WTC11 (cell line): Measurements from ENCODE around the gene DPYSL3. TPM values are rescaled to one million over a fixed set of nuclear protein-coding genes. Genes with fewer than 3 reads are reported as not detected.

Source experiments
- ATAC-seq: fragments of 200-7000 bp; cut with Tn5 transposase; 2 replicates; pipeline ENCODE4 v1.10.0; 2021; ENCODE audit warnings: mild to moderate bottlenecking, moderate library complexity
- CTCF ChIA-PET: fragments of 300-600 bp; sonication (Branson Sonifier 250); formaldehyde crosslinking; loops from one replicate; lab custom pipeline; 2021; ENCODE audit warnings: antibody characterized with exemption; lab: Charles Lee
- POLR2A ChIA-PET: fragments of 350-600 bp; sonication (Branson Sonifier 250); formaldehyde crosslinking; loops from one replicate; lab custom pipeline; 2021; ENCODE audit warnings: antibody characterized with exemption; lab: Charles Lee
- DNase-seq: peaks from one replicate; pipeline ENCODE4 v3.0.0; 2021; ENCODE audit warnings: low spot score
- H3K27ac Mint-ChIP-seq: 2 replicates; pipeline ENCODE4 v1.8.0; 2021; ENCODE audit warnings: mixed read lengths
- H3K27me3 Mint-ChIP-seq: 2 replicates; pipeline ENCODE4 v1.8.0; 2021; ENCODE audit warnings: low read depth, mild to moderate bottlenecking, moderate library complexity, mixed read lengths
- H3K36me3 Mint-ChIP-seq: 2 replicates; pipeline ENCODE4 v1.8.0; 2021; ENCODE audit warnings: mixed read lengths
- H3K4me1 Mint-ChIP-seq: 2 replicates; pipeline ENCODE4 v1.8.0; 2022; ENCODE audit warnings: mixed read lengths
- H3K4me3 Mint-ChIP-seq: 2 replicates; pipeline ENCODE4 v1.8.0; 2021; ENCODE audit warnings: mild to moderate bottlenecking, moderate library complexity, mixed read lengths
- H3K9me3 Mint-ChIP-seq: 2 replicates; pipeline ENCODE4 v1.8.0; 2021; ENCODE audit warnings: mixed read lengths
- CREM ChIP-seq: sonication (generic); formaldehyde crosslinking; IDR thresholded peaks from 2 replicates; pipeline ENCODE4 v1.8.1; 2022; ENCODE audit warnings: mild to moderate bottlenecking, missing genetic modification reagents, moderate library complexity
- E2F5 ChIP-seq: sonication (generic); formaldehyde crosslinking; IDR thresholded peaks from 2 replicates; pipeline ENCODE4 v1.8.1; 2022; ENCODE audit warnings: mild to moderate bottlenecking, moderate library complexity, missing genetic modification reagents
- IRF2 ChIP-seq: sonication (generic); formaldehyde crosslinking; IDR thresholded peaks from 2 replicates; pipeline ENCODE4 v1.8.0; 2022; ENCODE audit warnings: low read depth, missing genetic modification reagents, borderline replicate concordance
- JUN ChIP-seq: sonication (generic); formaldehyde crosslinking; IDR thresholded peaks from 2 replicates; pipeline ENCODE4 v1.8.0; 2023; ENCODE audit warnings: mild to moderate bottlenecking, missing genetic modification reagents
- KAT7 ChIP-seq: sonication (generic); formaldehyde crosslinking; IDR thresholded peaks from 2 replicates; pipeline ENCODE4 v1.8.1; 2023; ENCODE audit warnings: missing genetic modification reagents, mild to moderate bottlenecking, borderline replicate concordance
- MAX ChIP-seq: sonication (generic); formaldehyde crosslinking; IDR thresholded peaks from 2 replicates; pipeline ENCODE4 v1.8.0; 2022; ENCODE audit warnings: mild to moderate bottlenecking, missing genetic modification reagents
- MYBL2 ChIP-seq: sonication (generic); formaldehyde crosslinking; IDR thresholded peaks from 2 replicates; pipeline ENCODE4 v1.8.1; 2023; ENCODE audit warnings: mild to moderate bottlenecking, moderate library complexity, missing genetic modification reagents
- NFE2L1 ChIP-seq: sonication (generic); formaldehyde crosslinking; IDR thresholded peaks from 2 replicates; pipeline ENCODE4 v1.8.1; 2023; ENCODE audit warnings: missing genetic modification reagents
- NR2C2 ChIP-seq: sonication (generic); formaldehyde crosslinking; IDR thresholded peaks from 2 replicates; pipeline ENCODE4 v1.8.0; 2022; ENCODE audit warnings: mild to moderate bottlenecking, missing genetic modification reagents
- NR3C1 ChIP-seq: sonication (generic); formaldehyde crosslinking; conservative IDR thresholded peaks from 2 replicates; pipeline ENCODE4 v1.8.1; 2023; ENCODE audit warnings: low read depth, mild to moderate bottlenecking, missing genetic modification reagents
- OVOL2 ChIP-seq: fragments of 250-450 bp; sonication (Bioruptor Pico); IDR thresholded peaks from 2 replicates; pipeline ENCODE4 v1.9.0; 2021; ENCODE audit warnings: mild to moderate bottlenecking, borderline replicate concordance
- SMAD4 ChIP-seq: sonication (generic); formaldehyde crosslinking; IDR thresholded peaks from 2 replicates; pipeline ENCODE4 v1.8.0; 2022; ENCODE audit warnings: mild to moderate bottlenecking, missing genetic modification reagents
- SOX15 ChIP-seq: fragments of 250-450 bp; sonication (Bioruptor Pico); IDR thresholded peaks from 2 replicates; pipeline ENCODE4 v1.9.0; 2021; ENCODE audit warnings: mild to moderate bottlenecking
- SP1 ChIP-seq: sonication (generic); formaldehyde crosslinking; conservative IDR thresholded peaks from 2 replicates; pipeline ENCODE4 v1.8.1; 2022; ENCODE audit warnings: missing genetic modification reagents
- TP53 ChIP-seq: sonication (generic); formaldehyde crosslinking; IDR thresholded peaks from 2 replicates; pipeline ENCODE4 v1.8.1; 2023; ENCODE audit warnings: mild to moderate bottlenecking, missing genetic modification reagents
- ZBTB21 ChIP-seq: sonication (generic); formaldehyde crosslinking; IDR thresholded peaks from 2 replicates; pipeline ENCODE4 v1.8.1; 2023; ENCODE audit warnings: mild to moderate bottlenecking, missing genetic modification reagents, borderline replicate concordance
- ZNF219 ChIP-seq: sonication (generic); formaldehyde crosslinking; IDR thresholded peaks from 2 replicates; pipeline ENCODE4 v1.8.0; 2023; ENCODE audit warnings: missing genetic modification reagents, mild to moderate bottlenecking, borderline replicate concordance
- ZNF263 ChIP-seq: sonication (generic); formaldehyde crosslinking; IDR thresholded peaks from 2 replicates; pipeline ENCODE4 v1.8.1; 2022; ENCODE audit warnings: low read depth, mild to moderate bottlenecking, moderate library complexity, missing genetic modification reagents
- ZNF317 ChIP-seq: sonication (generic); formaldehyde crosslinking; IDR thresholded peaks from 2 replicates; pipeline ENCODE4 v1.8.1; 2023; ENCODE audit warnings: low read depth, mild to moderate bottlenecking, moderate library complexity, missing genetic modification reagents, borderline replicate concordance
- ZNF396 ChIP-seq: fragments of 250-450 bp; sonication (Bioruptor Pico); IDR thresholded peaks from 2 replicates; pipeline ENCODE4 v1.8.0; 2021; ENCODE audit warnings: mild to moderate bottlenecking, moderate library complexity, borderline replicate concordance
- total RNA-seq: library from RNA; stranded (reverse); gene quantifications from 3 replicates; pipeline ENCODE4 v1.2.3, GENCODE V29; 2021
- TF ChIP-seq, protein P1 (sequence below): sonication (generic); formaldehyde crosslinking; IDR thresholded peaks from 2 replicates; pipeline ENCODE4 v1.8.1; 2023; ENCODE audit warnings: mild to moderate bottlenecking, missing genetic modification reagents, moderate library complexity
- TF ChIP-seq, protein P2 (sequence below): sonication (generic); formaldehyde crosslinking; IDR thresholded peaks from 2 replicates; pipeline ENCODE4 v1.8.0; 2022; ENCODE audit warnings: missing genetic modification reagents
- TF ChIP-seq, protein P3 (sequence below): fragments of 250-450 bp; sonication (Bioruptor Pico); IDR thresholded peaks from 2 replicates; pipeline ENCODE4 v1.8.0; 2021; ENCODE audit warnings: mild to moderate bottlenecking
- TF ChIP-seq, protein P4 (sequence below): sonication (generic); formaldehyde crosslinking; IDR thresholded peaks from 2 replicates; pipeline ENCODE4 v1.8.0; 2022; ENCODE audit warnings: mild to moderate bottlenecking, missing genetic modification reagents

The DPYSL3 gene
- total RNA-seq, 1 experiment from 2014 or later, result 358 TPM

DNA sequence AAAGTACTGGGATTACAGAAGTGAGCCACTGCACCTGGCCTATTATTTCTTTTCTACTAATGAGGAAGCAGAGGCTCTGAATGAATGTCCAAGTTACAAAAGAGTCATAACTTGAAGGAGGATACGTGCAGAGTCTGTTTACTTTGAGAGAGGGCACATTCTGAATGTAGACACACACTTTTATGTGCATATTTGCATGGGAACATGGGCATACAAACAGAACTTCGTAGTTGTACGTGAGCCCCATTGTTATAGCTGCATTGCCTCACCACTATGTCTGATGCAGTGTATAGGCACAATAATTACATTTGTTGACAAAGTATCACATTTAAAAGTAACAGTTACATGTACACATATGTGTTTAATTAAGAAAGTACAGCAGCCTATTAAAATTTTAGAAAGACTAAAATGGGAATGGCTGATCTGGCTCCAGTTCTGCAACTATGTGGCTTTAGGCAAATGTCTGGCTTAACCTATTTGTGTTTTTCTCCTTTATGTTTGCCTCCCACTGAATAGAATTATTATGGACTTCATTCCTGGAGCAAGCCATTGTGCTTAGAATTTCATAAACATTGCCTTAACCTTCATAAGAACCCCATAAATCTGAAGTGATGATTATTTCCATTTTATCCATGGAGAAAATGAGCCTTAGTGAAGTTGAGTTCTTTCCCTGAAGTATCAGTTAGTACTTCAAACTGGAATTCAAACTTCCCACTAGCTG, 3.0 kb upstream of the DPYSL3 start (continued):
- no peak for TF ChIP-seq IRF2
- TF ChIP-seq, protein P1, sequence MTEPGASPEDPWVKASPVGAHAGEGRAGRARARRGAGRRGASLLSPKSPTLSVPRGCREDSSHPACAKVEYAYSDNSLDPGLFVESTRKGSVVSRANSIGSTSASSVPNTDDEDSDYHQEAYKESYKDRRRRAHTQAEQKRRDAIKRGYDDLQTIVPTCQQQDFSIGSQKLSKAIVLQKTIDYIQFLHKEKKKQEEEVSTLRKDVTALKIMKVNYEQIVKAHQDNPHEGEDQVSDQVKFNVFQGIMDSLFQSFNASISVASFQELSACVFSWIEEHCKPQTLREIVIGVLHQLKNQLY (CRISPR knock-in tag), result no peak
- TF ChIP-seq TP53 (CRISPR knock-in tag), result no peak
- TF ChIP-seq JUN (CRISPR knock-in tag), result no peak
- no peak for TF ChIP-seq ZNF317
- no peak for TF ChIP-seq ZBTB21 (CRISPR knock-in tag)

DNA sequence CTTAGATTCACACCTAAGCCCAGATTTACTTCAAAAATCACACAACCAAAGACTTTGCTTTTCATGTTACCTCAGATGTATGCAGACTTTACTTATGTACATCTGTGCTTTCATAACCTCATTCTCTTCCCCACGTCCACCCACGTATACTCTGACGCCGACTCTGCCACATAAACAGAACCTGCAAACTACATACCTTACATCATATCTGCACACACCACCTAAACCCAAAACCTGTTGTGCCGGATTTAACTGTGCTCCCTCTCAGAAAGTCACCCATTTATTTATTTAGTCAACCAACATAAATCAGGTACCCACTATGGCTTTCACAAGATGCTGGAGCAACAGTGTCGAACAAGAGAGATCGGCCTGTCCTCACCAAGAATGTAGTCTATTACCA, 1.0 kb upstream of the DPYSL3 start:
- DNase-seq, result no peak
- Mint-ChIP-seq H3K4me1 (peaks cover 30% of the 10 kb centered on the region), H3K27ac (no peak overlapping the region), H3K9me3 (peaks cover 9% of the 10 kb centered on the region), H3K27me3 (peaks cover 20% of the 10 kb centered on the region), H3K36me3 (peaks cover 6% of the 10 kb centered on the region), H3K4me3 (0 out of 2 replicates have a peak overlapping the region, but pooled peaks have one; percentile 0)
- TF ChIP-seq MAX (CRISPR knock-in tag) (no peak), SOX15 (no peak), MYBL2 (no peak), E2F5 (CRISPR knock-in tag) (no peak), ZNF219 (CRISPR knock-in tag) (no peak), ZNF263 (CRISPR knock-in tag) (no peak)
- TF ChIP-seq, protein P1 (CRISPR knock-in tag), result no peak
- ChIA-PET POLR2A (no interaction called here), CTCF (interaction anchor here (2.7 to 3.4 kb wide), 2 partner anchors 48 to 66 kb away, joined by 7 to 30 read pairs; no protein-coding TSS in a partner anchor)
- ATAC-seq, result no peak

DNA sequence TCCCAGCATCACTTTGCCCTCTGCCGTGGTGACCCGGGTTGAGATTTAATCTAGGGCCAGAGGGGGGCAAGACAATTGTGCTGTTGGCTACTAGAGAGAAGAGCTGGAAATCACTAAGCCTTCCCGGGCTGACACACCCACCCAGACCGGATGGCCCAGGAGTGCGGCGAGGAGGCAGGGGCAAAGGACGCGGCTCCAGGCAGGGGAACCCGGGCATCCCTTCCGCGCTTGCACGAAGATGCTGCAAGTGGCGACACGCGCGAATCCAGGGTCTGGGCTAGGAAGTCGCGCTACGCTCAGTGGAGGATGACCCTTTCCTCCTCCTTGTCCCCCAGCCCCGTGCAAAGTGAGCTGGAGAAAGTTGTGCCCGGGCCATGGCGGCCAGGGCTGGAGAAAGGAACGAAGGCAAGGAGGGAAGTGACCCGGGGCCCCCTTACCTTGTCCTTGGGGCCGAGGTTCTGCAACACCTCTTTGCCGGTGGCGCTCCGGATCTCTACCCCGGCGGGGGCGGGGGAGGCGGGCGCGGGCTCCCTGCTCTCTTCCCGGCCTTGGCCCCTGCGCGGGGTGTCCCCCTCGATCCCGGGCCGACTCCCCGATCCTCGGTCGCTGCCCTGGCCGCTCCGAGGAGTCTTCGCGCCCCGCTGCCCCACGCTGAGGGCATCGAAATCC, 693 bp downstream of the DPYSL3 start:
- peaks cover 20% of the 10 kb centered on the region for H3K27me3 Mint-ChIP-seq
- CTCF ChIA-PET, result interaction anchor here (1.0 to 3.4 kb wide), 7 partner anchors 10 to 68 kb away, joined by 3 to 30 read pairs (median 7); no protein-coding TSS in a partner anchor
- DNase-seq (peak; percentile 43), ATAC-seq (peak; percentile 51)
- H3K9me3 Mint-ChIP-seq, result peaks cover 9% of the 10 kb centered on the region
- POLR2A ChIA-PET, result interaction anchor here (0.5 to 1.2 kb wide), 3 partner anchors 54 to 68 kb away, joined by 3 to 4 read pairs (median 3); no protein-coding TSS in a partner anchor
- no peak overlapping the region for H3K27ac Mint-ChIP-seq
- peak overlapping the region; percentile 69 for H3K4me3 Mint-ChIP-seq
- peaks cover 6% of the 10 kb centered on the region for H3K36me3 Mint-ChIP-seq
- peaks cover 29% of the 10 kb centered on the region for H3K4me1 Mint-ChIP-seq
- TF ChIP-seq, protein P2, sequence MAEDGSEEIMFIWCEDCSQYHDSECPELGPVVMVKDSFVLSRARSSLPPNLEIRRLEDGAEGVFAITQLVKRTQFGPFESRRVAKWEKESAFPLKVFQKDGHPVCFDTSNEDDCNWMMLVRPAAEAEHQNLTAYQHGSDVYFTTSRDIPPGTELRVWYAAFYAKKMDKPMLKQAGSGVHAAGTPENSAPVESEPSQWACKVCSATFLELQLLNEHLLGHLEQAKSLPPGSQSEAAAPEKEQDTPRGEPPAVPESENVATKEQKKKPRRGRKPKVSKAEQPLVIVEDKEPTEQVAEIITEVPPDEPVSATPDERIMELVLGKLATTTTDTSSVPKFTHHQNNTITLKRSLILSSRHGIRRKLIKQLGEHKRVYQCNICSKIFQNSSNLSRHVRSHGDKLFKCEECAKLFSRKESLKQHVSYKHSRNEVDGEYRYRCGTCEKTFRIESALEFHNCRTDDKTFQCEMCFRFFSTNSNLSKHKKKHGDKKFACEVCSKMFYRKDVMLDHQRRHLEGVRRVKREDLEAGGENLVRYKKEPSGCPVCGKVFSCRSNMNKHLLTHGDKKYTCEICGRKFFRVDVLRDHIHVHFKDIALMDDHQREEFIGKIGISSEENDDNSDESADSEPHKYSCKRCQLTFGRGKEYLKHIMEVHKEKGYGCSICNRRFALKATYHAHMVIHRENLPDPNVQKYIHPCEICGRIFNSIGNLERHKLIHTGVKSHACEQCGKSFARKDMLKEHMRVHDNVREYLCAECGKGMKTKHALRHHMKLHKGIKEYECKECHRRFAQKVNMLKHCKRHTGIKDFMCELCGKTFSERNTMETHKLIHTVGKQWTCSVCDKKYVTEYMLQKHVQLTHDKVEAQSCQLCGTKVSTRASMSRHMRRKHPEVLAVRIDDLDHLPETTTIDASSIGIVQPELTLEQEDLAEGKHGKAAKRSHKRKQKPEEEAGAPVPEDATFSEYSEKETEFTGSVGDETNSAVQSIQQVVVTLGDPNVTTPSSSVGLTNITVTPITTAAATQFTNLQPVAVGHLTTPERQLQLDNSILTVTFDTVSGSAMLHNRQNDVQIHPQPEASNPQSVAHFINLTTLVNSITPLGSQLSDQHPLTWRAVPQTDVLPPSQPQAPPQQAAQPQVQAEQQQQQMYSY (CRISPR knock-in tag), result no peak
- TF ChIP-seq SP1 (CRISPR knock-in tag), result peak; percentile 45; the same call in 1 of the 2 replicates
- 0 out of 2 replicates have a peak, but pooled peaks have one; percentile 34 for TF ChIP-seq KAT7 (CRISPR knock-in tag)
- TF ChIP-seq, protein P3, sequence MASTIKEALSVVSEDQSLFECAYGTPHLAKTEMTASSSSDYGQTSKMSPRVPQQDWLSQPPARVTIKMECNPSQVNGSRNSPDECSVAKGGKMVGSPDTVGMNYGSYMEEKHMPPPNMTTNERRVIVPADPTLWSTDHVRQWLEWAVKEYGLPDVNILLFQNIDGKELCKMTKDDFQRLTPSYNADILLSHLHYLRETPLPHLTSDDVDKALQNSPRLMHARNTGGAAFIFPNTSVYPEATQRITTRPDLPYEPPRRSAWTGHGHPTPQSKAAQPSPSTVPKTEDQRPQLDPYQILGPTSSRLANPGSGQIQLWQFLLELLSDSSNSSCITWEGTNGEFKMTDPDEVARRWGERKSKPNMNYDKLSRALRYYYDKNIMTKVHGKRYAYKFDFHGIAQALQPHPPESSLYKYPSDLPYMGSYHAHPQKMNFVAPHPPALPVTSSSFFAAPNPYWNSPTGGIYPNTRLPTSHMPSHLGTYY (CRISPR knock-in tag), result no peak
- TF ChIP-seq CREM (CRISPR knock-in tag), result no peak
- TF ChIP-seq NFE2L1 (CRISPR knock-in tag), result 0 out of 2 replicates have a peak, but pooled peaks have one; percentile 41
- no peak; the same call in 1 of the 2 replicates for TF ChIP-seq NR3C1 (CRISPR knock-in tag)
- no peak for TF ChIP-seq NR2C2
- peak; percentile 62; the same call in 1 of the 2 replicates for TF ChIP-seq SMAD4 (CRISPR knock-in tag)
- no peak for TF ChIP-seq ZNF263 (CRISPR knock-in tag)
- no peak for TF ChIP-seq ZNF396
- TF ChIP-seq, protein P4, sequence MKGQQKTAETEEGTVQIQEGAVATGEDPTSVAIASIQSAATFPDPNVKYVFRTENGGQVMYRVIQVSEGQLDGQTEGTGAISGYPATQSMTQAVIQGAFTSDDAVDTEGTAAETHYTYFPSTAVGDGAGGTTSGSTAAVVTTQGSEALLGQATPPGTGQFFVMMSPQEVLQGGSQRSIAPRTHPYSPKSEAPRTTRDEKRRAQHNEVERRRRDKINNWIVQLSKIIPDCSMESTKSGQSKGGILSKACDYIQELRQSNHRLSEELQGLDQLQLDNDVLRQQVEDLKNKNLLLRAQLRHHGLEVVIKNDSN (CRISPR knock-in tag), result no peak
- TF ChIP-seq OVOL2 (CRISPR knock-in tag), result no peak
